Kidney epithelial cell (primary cell): ENCODE results near the gene ZMIZ1. TPM values are rescaled to one million over a fixed set of nuclear protein-coding genes. Genes with fewer than 3 reads are reported as not detected.

Experiments
- DNase-seq: peaks from one replicate; pipeline ENCODE4 v3.0.0-alpha.2; 2010; ENCODE audit warnings: low read depth
- H3K27me3 ChIP-seq: 2 replicates; pipeline ENCODE4 v1.6.0; 2011; ENCODE audit warnings: low read length; ENCODE audit not compliant: control insufficient read depth, insufficient read depth
- H3K36me3 ChIP-seq: 2 replicates; pipeline ENCODE4 v1.5.1; 2011; ENCODE audit warnings: low read length; ENCODE audit not compliant: control insufficient read depth, insufficient read depth
- H3K4me3 ChIP-seq: 2 replicates; pipeline ENCODE4 v1.5.1; 2011; ENCODE audit warnings: low read depth, mild to moderate bottlenecking, control low read depth, low read length
- total RNA-seq: library from RNA; depleted of rRNA; stranded (reverse); fragments of >200 nt; gene quantifications from 2 replicates; pipeline ENCODE4 v1.2.3, GENCODE V29; 2015
- TF ChIP-seq, protein P1 (sequence below): IDR thresholded peaks from 2 replicates; pipeline ENCODE4 v1.5.1; 2011; ENCODE audit warnings: mild to moderate bottlenecking, moderate library complexity, low read length, control low read depth, inconsistent platforms; ENCODE audit not compliant: insufficient read depth, poor library complexity, severe bottlenecking

The ZMIZ1 gene
- total RNA-seq, 1 donor from 2014 or later: 57.5 TPM

DNA sequence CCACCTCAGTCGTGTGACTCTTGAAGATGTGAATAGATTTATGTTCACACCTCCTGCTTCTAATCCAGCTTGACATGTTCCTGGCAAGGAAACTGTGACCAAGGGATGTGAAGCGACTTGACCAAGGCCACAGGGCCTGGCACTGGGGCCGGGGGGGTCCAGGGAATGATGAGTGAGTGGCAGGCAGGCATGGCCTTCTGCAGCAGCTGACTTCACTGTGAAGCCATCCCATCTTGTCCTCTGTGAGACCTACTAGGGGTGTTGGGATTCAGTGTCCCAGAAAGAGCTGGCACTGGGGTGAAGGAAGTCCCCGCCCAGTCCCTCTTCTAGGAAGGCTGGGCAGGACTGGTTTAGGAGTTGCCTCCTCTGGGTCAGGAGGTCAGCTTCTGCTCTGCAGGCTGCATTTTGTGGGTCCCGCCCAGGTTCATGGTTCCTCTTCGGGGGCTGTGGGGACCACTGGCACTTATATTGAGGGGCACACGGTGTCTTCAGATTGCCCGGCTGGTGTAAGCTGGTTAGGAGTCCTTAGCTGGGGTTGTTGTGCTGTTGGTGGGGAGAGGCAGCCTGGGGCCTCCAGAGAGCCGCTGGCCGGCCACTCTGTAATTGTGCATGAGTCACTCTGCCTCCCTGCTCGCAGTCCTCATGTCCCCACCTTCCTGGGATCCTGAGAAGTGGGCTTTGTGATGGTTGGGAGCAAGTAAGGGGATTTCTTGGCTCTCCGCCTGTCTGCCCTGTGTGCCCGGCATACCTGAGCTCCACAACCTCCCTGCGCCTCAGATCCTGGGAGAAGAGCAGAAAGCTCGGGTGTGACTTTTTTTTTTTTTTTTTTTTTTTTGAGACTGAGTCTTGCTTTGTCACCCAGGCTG lies 11.0 kb downstream of the ZMIZ1 start:
- no peak overlapping the region for H3K4me3 ChIP-seq

DNA sequence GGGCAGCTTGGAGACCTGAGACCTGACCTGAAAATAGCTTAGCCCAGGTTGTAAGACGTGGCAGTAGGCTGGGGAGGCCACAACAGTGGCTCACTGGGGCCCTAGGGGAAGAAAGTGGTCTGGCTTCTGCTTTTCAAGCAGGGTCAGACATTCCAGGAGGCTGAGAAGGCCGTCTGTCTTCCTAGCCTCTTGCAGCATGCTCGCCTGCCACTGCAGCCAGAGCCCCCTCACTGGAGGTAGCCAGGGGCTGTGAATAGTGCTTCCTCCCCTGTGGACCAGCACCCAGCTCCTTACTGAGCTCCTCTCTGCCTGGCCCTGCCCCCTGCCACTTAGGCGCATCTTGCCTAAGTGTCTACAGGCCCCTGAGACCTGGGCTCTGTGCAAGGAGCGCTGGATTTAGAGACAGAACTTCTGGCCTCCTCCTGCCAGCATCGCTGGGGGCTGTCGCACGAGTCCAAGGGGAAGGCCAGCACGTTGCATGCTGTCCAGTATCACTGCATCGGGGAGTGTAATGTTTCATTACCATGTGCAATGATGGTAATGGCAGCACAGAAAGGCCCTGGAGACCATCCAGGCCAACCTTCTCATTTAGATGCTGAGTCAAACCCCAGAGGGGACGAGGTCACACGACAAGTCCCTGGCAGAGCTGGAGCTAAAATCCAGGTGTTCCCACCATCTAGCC lies 12.7 kb downstream of the ZMIZ1 start:
- DNase-seq: no peak
- no peak overlapping the region for H3K4me3 ChIP-seq
- H3K36me3 ChIP-seq: peaks cover 2% of the 10 kb centered on the region
- TF ChIP-seq, protein P1, sequence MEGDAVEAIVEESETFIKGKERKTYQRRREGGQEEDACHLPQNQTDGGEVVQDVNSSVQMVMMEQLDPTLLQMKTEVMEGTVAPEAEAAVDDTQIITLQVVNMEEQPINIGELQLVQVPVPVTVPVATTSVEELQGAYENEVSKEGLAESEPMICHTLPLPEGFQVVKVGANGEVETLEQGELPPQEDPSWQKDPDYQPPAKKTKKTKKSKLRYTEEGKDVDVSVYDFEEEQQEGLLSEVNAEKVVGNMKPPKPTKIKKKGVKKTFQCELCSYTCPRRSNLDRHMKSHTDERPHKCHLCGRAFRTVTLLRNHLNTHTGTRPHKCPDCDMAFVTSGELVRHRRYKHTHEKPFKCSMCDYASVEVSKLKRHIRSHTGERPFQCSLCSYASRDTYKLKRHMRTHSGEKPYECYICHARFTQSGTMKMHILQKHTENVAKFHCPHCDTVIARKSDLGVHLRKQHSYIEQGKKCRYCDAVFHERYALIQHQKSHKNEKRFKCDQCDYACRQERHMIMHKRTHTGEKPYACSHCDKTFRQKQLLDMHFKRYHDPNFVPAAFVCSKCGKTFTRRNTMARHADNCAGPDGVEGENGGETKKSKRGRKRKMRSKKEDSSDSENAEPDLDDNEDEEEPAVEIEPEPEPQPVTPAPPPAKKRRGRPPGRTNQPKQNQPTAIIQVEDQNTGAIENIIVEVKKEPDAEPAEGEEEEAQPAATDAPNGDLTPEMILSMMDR: no peak
- no peaks in the 10 kb centered on the region for H3K27me3 ChIP-seq

More for the DNA sequence above, 11.0 kb downstream of the ZMIZ1 start:
- H3K36me3 ChIP-seq: peaks cover 2% of the 10 kb centered on the region
- TF ChIP-seq, protein P1: no peak
- H3K27me3 ChIP-seq: no peaks in the 10 kb centered on the region
- no peak for DNase-seq

DNA sequence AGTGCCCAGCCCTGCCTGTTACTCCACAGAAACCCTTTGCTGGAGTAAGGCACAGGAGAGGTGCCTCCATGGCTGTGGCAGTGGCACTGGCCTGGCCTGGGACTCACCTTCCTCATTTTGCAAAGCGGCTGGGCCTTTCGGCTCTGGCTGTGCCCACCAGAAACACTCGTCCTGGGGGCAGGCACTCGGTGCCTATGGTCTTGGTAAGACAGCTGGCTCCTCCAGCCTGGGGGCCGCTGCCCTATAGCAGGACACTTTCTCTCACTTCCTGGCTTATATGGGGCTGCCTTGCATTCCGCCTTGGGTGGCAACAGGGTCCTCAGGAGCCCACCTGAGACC lies 13.2 kb downstream of the ZMIZ1 start:
- TF ChIP-seq, protein P1: no peak
- DNase-seq: no peak
- H3K4me3 ChIP-seq: no peak overlapping the region
- H3K27me3 ChIP-seq: no peaks in the 10 kb centered on the region
- peaks cover 2% of the 10 kb centered on the region for H3K36me3 ChIP-seq

DNA sequence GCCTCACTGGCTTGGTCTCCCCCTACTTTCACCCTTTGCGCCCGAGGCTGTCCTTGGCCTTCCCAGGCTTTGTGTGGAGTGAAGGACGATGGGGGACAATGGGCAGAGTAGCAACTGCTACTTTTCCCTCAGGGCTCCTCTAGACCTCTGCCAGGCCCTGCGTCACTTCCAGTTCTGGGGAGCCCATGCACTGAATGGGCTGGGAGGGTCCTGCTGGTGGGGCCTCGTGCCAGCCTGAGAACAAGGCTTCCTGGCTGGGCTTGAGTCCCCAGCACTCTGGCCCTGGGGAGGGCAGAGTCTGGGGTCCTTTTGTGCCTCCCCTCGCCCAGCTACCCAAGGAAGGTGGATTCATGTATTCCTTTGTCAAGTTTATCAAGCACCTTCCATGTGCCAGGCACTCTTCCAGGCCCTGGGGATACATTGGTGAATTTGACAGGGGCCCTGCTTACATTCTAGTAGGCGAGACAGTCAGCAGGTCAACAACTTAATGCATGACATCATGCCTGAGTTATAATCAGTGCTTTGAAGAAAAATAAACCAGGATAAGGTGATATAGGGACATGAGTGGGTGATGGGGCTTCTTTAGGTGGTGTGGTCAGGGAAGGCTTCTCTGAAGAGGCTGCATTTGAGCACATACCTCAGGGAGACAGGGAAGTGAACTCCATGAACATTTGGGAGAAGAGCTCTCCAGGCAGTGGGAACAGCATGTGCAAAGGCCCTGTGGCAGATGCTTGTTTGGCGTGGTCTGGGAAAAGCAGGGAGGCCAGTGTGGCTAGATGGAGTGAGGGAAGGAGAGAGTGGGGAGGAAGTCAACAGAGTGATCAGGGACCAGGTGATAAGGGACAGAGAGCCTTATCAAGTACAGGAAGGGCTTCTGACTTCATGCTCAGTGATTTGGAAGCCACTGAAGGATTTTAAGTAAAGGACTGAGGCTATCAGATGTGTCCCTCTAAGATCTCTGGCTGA lies 14.1 kb downstream of the ZMIZ1 start:
- H3K27me3 ChIP-seq: no peaks in the 10 kb centered on the region
- H3K4me3 ChIP-seq: no peak overlapping the region
- no peak for DNase-seq
- TF ChIP-seq, protein P1: no peak
- peaks cover 2% of the 10 kb centered on the region for H3K36me3 ChIP-seq

DNA sequence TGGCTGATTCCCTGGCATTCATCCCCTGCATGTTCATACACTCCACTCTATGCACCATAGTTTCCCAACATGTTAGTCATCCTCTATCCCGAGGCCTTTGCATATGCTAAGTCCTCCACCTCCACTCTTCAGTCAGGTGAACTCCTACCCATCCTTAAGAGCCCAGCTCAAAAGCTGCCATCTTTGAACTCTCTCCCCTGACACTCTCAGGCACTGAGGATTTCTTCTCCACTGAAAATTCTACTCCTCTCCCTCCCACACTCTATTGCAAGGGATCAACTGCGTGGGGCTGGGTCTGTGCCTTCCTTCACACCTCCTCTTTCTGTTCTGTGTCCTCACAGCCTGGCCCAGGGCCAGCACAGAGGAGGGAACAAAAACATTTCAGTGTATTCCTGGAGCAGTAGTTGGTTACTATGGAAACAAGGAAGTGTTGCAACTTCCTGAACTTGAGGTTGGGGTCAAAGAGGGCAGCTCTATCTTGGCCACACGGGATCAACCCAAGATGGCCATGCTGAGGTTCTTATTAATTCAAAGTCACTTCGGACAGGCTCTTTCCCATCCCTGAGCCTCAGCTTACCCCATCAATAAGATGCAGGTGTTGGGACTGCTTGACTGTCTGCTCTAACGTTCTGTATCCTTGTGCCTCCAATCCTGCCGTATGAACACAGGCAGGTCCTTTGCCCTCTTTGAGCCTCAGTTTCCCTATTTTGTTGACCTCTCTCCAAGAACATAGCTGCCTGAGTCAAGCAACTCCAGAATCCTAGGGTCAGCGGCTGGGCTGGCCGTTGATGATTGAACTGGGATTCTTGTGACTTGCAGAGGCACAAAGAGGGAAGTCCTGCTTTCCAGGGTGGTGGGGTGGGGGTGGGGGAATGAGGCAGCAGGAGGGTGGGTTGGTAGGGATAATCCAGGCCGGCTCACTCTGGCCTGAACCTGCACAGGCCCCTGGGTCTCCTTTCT lies 15.5 kb downstream of the ZMIZ1 start:
- TF ChIP-seq, protein P1: no peak
- no peaks in the 10 kb centered on the region for H3K27me3 ChIP-seq
- DNase-seq: peak; percentile 79
- H3K36me3 ChIP-seq: peaks cover 3% of the 10 kb centered on the region
- H3K4me3 ChIP-seq: no peak overlapping the region
